ENCODE measurements around the gene EXOC4. TPM values are rescaled to one million over a fixed set of nuclear protein-coding genes. Genes with fewer than 3 reads are reported as not detected.

The EXOC4 gene
- total RNA-seq, 1 experiment from 2014 or later: 91.9 TPM

DNA sequence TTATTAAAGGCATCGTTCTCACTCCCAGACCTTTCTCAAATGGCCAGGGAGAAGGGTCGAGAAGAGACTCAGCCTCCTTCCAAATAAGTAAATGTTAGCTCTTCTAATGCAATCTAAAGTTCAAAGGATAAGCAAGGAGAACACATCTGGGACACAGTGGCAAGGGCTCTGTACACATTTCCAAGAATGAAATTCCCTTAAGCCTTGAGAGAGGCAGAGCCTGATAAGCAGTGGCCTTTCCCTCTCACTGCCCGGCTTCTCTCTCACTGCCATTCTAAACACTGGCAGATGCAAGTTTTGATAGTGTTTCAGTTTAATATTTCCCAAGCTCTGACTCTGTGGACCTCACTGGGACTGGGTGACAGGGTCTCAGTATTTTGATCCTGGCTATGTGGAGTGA is 35.1 kb upstream of the EXOC4 start:
- peaks cover 33% of the 10 kb centered on the region for H3K27me3 Mint-ChIP-seq (ENCODE audit: unreplicated experiment)
- H3K9me3 Mint-ChIP-seq (ENCODE audit: low read depth, unreplicated experiment): peaks cover 2% of the 10 kb centered on the region
- H3K4me1 Mint-ChIP-seq (ENCODE audit: low read depth, unreplicated experiment): no peaks in the 10 kb centered on the region
- no peak overlapping the region for H3K4me3 Mint-ChIP-seq (ENCODE audit: low read depth, unreplicated experiment)
- CTCF ChIA-PET: no interaction called here
- intact Hi-C loops (cut with micrococcal nuclease; ENCODE audit: unreplicated experiment): no loop called here
- H3K36me3 Mint-ChIP-seq (ENCODE audit: insufficient read depth, unreplicated experiment): no peaks in the 10 kb centered on the region
- TF ChIP-seq, protein P1, sequence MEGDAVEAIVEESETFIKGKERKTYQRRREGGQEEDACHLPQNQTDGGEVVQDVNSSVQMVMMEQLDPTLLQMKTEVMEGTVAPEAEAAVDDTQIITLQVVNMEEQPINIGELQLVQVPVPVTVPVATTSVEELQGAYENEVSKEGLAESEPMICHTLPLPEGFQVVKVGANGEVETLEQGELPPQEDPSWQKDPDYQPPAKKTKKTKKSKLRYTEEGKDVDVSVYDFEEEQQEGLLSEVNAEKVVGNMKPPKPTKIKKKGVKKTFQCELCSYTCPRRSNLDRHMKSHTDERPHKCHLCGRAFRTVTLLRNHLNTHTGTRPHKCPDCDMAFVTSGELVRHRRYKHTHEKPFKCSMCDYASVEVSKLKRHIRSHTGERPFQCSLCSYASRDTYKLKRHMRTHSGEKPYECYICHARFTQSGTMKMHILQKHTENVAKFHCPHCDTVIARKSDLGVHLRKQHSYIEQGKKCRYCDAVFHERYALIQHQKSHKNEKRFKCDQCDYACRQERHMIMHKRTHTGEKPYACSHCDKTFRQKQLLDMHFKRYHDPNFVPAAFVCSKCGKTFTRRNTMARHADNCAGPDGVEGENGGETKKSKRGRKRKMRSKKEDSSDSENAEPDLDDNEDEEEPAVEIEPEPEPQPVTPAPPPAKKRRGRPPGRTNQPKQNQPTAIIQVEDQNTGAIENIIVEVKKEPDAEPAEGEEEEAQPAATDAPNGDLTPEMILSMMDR (IDR thresholded peaks at IDR 0.05; ENCODE audit: unreplicated experiment): no peak
- BruUV-seq (replicated peaks): no TSS peak
- no peak for DNase-seq
- no peak overlapping the region for H3K27ac Mint-ChIP-seq (ENCODE audit: unreplicated experiment)

DNA sequence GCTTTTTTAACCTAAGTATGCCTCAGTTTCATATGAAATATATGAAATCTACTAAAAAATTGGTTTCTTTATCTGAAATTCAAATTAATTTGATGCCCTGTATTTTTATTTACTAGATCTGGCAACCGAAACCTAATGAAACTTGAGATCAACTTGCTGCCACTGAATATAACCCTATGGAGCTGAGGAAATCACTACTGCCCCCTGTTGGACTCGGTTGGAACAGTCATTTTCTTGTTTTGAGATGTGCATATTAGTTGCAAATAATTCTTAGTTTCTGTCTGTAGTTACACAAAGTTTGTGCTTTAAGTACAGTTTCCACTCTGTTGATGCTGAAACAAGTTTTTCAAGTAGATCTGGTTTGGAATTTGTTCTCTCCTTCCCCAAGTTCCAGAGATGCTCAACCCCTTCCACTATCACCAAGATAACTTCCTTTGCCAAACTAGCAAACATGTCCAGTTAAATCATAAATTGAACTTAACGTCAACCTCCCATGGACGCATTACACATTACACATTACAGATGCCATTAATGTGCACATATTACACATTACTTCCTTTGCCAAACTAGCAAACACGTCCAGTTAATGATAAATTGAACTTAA is 22.2 kb upstream of the EXOC4 start:
- Mint-ChIP-seq H3K36me3 (ENCODE audit: insufficient read depth, unreplicated experiment) (no peaks in the 10 kb centered on the region), H3K4me3 (ENCODE audit: low read depth, unreplicated experiment) (no peak overlapping the region), H3K27ac (ENCODE audit: unreplicated experiment) (no peak overlapping the region), H3K27me3 (ENCODE audit: unreplicated experiment) (peaks cover 25% of the 10 kb centered on the region), H3K4me1 (ENCODE audit: low read depth, unreplicated experiment) (peaks cover 9% of the 10 kb centered on the region), H3K9me3 (ENCODE audit: low read depth, unreplicated experiment) (no peaks in the 10 kb centered on the region)
- BruUV-seq (replicated peaks): no TSS peak
- CTCF ChIA-PET: no interaction called here
- TF ChIP-seq, protein P1 (IDR thresholded peaks at IDR 0.05; ENCODE audit: unreplicated experiment): peak; percentile 38
- DNase-seq: peak; percentile 61
- intact Hi-C loops (cut with micrococcal nuclease; ENCODE audit: unreplicated experiment): loop anchor here (2.0 kb wide), 1 partner anchor 520 kb away; no protein-coding TSS in a partner anchor

DNA sequence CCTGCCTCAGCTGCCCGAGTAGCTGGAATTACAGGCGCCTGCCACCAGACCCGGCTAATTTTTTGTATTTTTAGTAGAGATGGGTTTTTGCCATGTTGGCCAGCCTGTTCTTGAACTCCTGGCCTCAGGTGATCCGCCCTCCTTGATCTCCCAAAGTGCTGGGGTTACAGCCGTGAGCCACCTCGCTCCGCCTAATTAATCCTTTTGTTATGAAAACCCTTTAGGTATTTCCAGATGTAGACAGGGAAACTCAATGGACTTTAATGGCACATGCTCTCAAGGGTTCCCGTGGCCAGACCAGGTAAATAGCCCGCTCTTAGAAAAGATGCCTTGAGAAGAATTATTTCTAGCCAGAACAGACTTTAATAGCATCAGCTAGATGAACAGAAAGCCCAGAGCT is 19.7 kb upstream of the EXOC4 start:
- Mint-ChIP-seq H3K36me3 (ENCODE audit: insufficient read depth, unreplicated experiment) (no peaks in the 10 kb centered on the region), H3K4me3 (ENCODE audit: low read depth, unreplicated experiment) (no peak overlapping the region), H3K27me3 (ENCODE audit: unreplicated experiment) (peaks cover 15% of the 10 kb centered on the region), H3K9me3 (ENCODE audit: low read depth, unreplicated experiment) (no peaks in the 10 kb centered on the region), H3K4me1 (ENCODE audit: low read depth, unreplicated experiment) (peaks cover 9% of the 10 kb centered on the region), H3K27ac (ENCODE audit: unreplicated experiment) (no peak overlapping the region)
- TF ChIP-seq, protein P1 (IDR thresholded peaks at IDR 0.05; ENCODE audit: unreplicated experiment): no peak
- no peak for DNase-seq
- BruUV-seq (replicated peaks): no TSS peak
- CTCF ChIA-PET: no interaction called here
- intact Hi-C loops (cut with micrococcal nuclease; ENCODE audit: unreplicated experiment): no loop called here

DNA sequence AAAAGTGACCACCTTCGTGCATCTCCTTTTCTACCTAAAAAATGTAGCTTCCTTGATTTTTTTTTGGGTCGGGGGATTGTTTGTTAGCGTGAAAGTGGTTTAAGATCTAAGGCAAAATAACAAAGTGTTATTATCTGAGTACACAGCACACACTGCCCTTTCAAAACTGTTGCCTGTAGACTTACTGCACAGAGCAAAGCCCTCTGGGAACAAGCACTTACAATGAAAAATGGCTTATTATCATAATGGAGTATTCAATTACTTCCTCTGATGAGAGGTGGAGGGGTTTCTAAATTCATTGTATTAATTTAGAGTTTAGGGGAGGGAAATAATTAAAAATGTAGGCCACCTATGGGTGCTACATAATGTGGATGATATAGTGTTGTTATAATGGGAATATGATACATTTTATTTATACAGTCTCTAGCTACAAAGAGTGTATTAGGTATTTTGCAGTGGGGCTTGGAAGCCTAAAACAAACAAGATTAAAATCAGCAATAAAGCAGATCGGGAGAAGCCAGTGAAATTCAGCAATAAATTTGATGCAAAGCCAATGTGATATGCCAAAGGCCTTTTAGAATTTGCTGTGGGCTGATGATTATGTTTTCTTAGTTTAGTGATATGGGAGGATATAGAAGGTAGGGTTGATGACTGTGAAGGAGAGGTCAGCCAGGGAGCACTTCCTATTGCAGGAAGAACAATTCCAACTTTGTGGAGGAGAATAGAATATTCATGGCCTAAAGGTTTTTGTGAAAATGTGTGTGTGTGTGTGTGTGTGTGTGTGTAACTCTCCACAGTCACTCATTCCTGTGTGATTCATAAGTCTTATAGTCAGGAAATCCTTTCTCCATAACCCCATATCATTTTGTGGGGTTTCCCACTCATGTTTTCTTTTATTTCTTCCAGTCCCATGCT is 17.7 kb upstream of the EXOC4 start:
- Mint-ChIP-seq H3K27ac (ENCODE audit: unreplicated experiment) (no peak overlapping the region), H3K36me3 (ENCODE audit: insufficient read depth, unreplicated experiment) (no peaks in the 10 kb centered on the region), H3K9me3 (ENCODE audit: low read depth, unreplicated experiment) (no peaks in the 10 kb centered on the region), H3K4me1 (ENCODE audit: low read depth, unreplicated experiment) (peaks cover 9% of the 10 kb centered on the region), H3K27me3 (ENCODE audit: unreplicated experiment) (no peaks in the 10 kb centered on the region), H3K4me3 (ENCODE audit: low read depth, unreplicated experiment) (no peak overlapping the region)
- BruUV-seq (replicated peaks): no TSS peak
- intact Hi-C loops (cut with micrococcal nuclease; ENCODE audit: unreplicated experiment): no loop called here
- TF ChIP-seq, protein P1 (IDR thresholded peaks at IDR 0.05; ENCODE audit: unreplicated experiment): no peak
- CTCF ChIA-PET: no interaction called here
- no peak for DNase-seq

All from Calu3 (cell line).